ENCODE measurements around the gene HOMEZ. TPM values are rescaled to one million over a fixed set of nuclear protein-coding genes. Genes with fewer than 3 reads are reported as not detected.
"Not testable (repeated sequence)": the region's sequence is repeated elsewhere in the genome, so short reads cannot be mapped to it uniquely, and the experiment has no call there.

HOMEZ gene
- total RNA-seq, 1 experiment from 2014 or later: 4.7 TPM

DNA sequence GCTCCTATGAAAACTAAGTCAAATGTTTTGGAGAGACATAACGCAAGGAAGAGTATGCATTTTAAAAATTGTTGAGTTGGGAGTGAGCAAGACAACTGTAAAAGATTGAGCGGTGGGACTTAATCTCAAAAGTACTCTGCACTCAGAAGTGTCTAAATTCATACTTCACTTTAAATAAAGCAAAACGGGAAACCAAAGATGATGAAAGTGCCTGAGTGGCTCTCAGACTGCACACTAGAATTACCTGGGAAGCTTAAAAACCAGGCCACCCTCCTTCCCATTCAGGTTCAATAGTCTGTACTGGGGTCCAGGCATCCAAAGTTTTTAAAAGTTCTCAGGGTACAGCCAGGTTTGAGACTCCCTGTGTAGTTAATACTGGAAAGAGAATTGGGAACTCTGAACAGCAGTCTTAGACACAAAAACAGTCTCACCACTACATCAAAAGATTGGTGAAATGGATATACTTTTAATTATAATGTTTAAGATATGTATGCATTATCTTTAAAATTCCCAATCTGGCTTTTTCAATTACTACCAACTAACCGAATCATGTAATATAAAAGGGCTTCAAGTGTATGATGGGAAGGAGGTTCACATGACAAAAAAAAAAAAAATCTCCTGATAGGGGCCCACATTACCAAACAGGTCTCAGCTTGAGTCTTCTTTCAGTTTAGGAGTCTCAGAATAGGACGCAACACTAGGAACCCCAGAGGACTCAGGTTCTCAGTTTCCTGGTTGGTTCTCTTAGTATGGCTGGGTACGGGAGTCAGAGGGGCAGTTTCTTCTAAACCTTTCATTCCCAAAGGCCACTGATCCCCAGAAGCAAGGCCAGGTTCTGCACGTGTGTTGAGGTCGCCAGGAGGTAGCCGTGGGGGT lies 1.0 kb downstream of the HOMEZ start:
- DNase-seq (ENCODE audit: low spot score): no peak

DNA sequence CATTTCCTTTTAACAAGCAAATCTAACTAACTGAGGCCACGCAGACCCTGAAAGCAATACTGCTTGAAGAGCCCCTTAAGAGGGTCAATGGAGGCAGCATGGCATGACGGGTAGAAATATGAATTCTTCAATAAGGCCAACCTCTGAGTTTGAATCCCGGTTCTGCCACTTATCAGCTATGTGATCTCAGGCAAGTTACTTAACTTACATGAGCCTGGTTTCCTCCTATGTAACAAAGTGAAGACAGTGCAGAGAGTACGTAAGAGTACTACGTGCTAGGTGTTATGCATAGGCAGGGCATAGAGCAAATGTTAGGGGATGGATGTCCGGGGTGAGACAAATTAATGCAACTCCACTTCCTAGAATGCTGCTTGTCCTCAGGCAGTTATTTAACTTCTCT lies 4.7 kb downstream of the HOMEZ start:
- no peak for DNase-seq (ENCODE audit: low spot score)

DNA sequence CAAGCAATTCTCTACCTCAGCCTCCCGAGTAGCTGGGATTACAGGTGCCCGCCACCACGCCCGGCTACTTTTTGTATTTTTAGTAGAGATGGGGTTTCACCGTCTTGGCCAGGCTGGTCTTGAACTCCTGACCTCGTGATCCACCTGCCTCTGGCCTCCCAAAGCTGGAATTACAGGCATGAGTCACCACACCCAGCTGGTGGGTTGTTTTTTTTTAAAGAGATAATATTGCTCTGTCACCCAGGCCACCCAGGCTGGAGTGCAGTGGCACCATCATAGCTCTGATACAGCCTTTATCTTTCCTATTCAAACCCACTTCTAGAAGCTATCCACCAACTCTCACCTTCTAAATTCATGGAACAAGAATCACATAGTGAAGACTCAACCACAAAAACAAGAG lies 8.0 kb downstream of the HOMEZ start:
- DNase-seq (ENCODE audit: low spot score): not testable (repeated sequence)

DNA sequence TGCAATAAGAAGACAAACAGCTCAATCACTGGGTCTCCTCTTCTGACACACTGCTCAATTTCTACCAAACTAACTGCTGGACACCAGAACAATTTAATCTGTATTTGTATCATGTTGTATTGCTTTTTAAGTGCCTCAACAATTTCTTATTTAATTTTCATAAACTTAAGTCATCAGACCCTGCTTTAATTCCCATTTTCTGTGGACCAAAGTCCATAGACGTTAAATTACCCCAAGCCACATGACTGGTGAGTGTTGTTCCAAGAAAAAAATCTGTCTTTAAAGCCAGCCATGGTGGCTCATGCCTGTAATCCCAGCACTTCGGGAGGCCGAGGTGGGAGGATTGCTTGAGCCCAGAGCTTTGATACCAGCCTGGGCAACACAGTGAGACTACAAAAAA lies 8.7 kb downstream of the HOMEZ start:
- no peak for DNase-seq (ENCODE audit: low spot score)

DNA sequence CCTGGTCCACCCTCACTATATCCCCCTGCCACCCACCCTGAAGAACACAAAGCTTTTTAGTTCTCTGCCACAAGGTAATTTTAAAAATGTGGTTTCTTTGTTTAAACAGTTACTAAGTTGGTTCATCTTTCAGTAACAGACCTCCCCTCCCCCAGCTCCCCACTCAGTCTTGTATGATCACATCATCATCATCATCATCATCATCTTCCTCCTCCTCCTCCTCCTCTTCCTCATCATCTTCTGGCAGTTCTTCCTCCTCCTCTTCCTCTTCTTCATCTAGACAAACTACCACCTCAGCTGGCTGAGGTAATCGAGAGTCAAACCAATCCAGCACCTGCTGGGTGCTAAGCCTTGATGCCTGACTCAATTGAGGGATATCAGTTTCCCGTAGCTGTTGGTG lies 10.5 kb downstream of the HOMEZ start:
- DNase-seq (ENCODE audit: low spot score): no peak

DNA sequence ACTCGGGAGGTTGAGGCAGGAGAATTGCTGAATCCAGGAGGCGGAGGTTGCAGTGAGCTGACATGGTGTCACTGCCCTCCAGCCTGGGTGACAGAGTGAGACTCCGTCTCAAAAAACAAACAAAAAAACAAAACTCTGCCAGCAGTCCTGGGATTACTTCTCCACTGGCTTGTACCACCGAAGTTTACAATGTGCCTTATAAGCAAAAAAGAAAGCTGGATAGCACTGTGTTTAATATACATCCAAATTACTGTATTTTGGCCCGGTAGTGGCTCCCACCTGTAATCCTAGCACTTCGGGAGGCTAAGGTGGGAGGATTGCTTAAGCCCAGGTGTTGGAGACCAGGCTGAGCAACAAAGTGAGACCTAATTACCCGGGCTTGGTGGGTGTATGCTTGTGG lies 16.7 kb downstream of the HOMEZ start:
- DNase-seq (ENCODE audit: low spot score): no peak

DNA sequence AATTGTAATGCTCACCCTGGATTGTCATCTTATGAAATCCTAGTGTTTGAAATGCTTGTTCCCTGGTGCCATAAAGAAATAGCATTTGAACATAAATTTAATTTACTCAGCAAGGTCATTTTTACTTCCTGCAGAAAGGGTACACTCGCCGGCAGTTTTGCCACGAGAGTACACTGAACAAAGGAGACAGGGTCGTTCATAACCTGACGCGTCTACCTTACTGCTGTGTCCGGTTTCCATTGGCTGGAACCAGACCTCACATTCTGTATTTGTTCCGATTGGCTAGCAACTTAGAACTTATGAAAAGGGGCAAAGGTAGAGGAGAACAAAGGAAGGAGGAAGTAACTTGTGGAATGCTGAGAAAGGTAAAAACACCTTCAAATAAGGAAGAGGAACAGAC lies 25.1 kb downstream of the HOMEZ start:
- DNase-seq (ENCODE audit: low spot score): not testable (repeated sequence)

DNA sequence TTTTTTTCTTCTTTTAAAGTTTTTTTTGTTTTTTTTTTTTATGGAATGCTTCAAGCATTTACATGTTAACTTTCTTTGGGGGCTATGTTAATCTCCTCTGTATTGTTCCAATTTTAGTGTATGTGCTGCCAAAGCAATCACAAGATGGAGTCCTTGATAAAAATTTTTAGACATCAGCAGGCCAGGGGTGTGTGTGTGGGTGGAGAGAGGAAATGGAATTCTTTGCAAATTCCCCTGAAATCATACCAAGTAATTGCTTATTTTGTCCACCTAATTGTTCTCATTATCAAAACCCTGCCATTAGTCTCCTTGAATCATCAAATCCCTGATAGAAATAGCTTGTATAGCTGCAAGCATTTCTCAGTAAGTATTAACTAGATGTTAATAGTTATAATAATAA lies 26.5 kb downstream of the HOMEZ start:
- no peak for DNase-seq (ENCODE audit: low spot score)

DNA sequence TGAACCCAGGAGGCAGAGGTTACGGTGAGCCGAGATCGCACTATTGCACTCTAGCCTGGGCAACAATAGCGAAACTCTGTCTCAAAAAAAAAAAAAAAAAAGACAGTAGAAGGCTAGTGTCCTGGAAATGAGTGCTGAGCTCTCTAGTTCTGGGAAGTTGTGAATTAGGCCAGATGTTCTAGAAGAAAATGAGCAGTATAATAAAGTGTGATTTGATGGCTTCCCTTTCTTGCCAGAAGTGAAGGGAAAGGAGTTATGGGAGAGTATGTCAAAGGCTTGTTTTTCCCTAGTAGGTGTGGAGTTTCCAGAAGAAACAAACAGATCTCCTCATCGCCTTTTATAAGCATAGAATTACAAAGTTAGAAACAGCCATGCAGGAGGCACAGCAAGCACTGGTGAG lies 27.7 kb downstream of the HOMEZ start:
- DNase-seq (ENCODE audit: low spot score): no peak

DNA sequence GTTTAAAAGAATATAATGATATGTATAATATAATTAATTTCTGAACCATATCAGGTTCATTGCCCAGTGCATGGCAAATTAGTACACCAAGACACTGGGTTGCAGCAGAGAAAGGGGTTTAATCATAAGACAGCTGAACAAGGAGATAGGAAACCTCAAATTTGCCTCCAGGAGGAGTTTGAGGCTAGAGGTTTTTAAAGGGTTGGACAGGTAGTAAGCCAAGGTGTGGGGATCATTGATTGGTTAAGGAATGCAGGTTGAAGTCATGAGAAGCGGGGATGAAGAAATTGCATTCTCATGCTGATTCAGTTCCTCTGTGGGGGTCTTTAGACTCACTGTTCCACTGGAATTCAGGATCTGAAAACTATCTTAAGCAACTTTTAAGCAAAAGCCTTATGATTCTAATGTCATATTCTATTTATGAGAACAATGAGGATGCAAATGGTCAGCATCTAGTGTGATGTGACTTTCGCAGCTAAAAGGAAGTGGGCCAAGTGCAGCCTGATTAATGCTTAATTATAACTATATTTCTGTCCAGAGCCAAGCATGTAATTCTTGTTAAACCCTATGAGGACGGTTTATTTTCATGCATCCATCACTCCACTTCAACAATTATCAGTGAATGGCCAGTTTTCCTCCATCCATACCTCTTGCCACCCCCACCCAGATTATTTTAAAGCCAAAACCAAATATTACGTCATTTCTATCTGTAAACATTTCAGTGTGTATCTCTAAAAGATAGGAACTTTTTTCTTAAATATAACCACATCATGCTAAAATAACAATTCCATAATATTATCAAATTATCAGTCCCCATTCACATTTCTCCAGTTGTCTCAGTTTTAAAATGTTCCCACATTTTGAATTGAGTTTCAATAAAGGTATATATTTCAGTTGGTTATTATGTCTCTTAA lies 33.3 kb downstream of the HOMEZ start:
- no peak for DNase-seq (ENCODE audit: low spot score)

DNA sequence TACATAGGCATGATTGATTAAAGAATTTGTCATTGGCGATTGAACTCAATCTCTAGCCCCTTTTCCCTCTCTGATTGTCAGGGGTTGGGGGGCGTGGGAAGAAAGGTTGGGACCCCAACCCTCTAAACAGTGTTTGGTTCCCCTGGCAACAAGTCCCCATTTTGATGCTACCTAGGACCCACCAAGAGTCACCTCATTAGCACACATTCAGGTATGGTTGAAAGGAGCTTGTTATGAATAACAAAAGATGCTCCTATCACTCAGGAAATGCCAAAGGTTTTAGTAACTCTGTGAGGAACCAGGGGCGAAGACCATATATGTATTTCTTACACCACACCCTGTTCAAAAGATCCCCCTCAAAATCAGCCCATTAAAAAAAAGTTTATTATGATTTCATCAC lies 33.9 kb downstream of the HOMEZ start:
- no peak for DNase-seq (ENCODE audit: low spot score)

DNA sequence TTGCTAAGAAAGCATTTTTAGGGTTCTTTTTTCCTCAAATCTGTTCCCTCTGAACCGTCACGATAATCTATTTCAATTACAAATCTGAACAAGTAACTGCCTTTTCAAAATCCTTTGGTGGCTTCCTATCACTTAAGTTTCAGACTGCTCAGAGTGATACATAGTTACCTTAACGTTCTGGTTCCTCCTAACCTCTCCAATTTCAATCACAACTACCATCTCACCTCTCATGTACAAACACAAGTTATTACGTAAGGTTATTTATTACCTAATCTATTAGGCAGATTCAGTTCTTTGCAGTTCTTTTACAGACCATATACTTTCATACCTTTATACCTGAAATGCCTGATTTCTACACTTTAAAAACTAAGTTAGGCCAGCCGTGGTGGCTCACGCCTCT lies 36.1 kb downstream of the HOMEZ start:
- DNase-seq (ENCODE audit: low spot score): no peak

DNA sequence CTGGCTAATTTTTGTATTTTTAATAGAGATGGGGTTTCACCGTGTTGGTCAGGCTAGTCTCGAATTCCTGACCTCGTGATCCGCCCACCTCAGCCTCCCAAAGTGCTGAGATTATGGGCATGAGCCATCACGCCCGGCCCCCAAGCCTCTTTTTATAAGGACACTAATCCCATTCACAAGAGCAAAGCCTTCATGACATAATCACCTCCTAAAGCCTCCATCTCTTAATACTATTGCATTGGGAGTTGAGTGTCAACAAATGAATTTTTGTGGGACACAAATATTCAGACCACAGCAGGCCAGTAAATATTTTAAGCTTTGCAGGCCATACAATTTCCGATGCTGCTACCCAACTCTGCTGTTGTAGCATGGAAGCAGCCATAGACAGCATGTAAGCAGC lies 37.3 kb downstream of the HOMEZ start:
- DNase-seq (ENCODE audit: low spot score): no peak

DNA sequence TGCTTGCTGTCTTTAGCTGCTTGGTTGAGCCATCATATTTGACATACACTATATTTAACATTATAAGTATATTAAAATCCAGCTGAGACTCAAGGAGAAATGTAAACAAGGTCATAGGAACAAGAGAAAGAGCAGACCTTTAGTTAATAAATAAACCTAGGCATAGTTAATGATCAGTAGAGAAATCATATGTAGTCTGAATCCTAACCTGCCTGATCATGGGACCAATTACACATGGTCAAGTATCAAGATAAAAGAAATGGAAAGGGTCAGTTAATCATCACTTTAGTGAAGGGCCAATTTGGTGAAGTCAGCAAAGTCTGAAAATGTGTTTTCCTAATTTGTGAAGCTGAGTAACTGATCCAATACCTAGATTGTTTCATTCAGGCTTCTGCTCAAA lies 40.6 kb downstream of the HOMEZ start:
- no peak for DNase-seq (ENCODE audit: low spot score)

DNA sequence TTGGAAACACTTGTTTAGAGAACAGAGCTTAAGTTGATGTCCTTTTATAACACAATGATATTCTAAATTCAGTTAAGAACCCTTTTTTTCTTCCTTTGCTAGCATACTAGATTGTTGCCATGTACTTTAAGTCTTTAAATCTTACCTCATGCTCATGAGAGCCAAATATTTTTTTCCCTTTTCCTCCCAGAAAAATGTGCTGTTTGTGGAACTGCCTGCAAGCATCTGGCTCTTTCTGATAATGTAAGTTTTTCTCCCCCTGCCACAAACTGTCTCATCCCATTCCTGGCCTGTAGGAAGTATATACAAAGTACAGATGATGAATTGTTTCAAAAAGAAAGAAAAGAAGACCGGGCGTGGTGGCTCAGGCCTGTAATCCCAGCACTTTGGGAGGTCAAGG lies 42.9 kb downstream of the HOMEZ start:
- DNase-seq (ENCODE audit: low spot score): no peak

DNA sequence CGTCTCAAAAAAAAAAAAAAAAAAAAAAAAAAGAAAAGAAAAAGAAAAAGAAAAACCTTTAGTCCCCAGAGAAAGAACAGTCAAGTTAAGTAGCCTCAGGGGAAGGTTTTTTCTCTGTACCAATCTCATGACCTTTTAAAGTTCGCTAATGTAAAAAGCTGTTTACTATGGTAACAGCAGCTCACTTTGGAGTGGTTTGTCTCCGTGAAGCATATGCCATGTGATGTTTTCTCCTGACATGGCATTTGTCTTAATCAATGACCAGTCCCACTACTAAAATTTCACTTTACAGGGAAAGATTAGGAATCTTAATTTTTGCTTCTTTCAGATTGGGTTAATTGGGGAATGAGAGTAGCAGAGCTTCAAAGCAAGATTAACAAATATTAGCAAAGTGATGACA lies 43.9 kb downstream of the HOMEZ start:
- no peak for DNase-seq (ENCODE audit: low spot score)

DNA sequence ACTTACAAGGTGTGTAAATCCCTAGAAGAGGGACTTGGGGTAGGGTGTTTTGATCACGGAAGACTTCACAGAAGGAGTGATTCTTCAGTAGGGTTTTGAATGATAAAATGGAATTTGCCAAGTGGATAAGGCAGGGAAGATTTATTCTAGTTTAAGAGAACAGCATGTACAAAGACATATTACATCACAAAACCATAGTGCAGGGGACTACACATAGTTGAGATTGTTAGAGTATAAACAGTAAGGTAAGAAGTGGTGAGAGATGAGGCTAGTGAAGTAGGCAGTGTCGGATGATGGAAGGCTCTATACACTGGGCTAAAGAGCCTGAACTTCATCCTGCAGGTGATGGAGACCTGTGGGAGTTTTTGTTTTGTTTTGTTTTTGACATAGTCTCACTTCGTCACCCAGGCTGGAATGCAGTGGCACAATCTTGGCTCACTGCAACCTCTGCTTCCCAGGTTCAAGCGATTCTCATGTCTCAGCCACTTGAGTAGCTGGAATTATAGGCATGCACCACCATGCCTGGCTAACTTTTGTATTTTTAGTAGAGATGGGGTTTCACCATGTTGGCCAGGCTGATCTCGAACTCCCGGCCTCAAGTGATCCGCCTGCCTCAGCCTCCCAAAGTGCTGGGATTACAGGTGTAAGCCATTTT lies 44.7 kb downstream of the HOMEZ start:
- not testable (repeated sequence) for DNase-seq (ENCODE audit: low spot score)

DNA sequence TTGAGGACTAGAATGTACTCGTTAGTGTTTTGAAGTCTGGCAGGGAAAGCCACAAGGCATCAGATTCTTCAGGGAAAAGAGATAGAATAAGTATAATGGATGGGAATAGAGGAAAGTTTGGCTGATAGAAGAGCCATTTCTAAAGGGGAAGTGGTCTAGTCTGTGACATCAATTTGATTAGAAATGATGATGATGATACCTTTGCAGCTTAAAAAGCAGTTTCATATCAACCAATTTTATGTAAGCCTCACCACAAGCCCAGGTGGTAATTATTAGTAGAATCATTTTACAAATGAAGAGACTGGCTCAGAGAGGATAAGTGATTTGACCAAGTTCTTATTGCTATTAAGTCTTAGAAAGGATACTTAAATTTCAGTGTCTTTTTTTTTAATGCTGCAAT lies 45.3 kb downstream of the HOMEZ start:
- DNase-seq (ENCODE audit: low spot score): no peak

DNA sequence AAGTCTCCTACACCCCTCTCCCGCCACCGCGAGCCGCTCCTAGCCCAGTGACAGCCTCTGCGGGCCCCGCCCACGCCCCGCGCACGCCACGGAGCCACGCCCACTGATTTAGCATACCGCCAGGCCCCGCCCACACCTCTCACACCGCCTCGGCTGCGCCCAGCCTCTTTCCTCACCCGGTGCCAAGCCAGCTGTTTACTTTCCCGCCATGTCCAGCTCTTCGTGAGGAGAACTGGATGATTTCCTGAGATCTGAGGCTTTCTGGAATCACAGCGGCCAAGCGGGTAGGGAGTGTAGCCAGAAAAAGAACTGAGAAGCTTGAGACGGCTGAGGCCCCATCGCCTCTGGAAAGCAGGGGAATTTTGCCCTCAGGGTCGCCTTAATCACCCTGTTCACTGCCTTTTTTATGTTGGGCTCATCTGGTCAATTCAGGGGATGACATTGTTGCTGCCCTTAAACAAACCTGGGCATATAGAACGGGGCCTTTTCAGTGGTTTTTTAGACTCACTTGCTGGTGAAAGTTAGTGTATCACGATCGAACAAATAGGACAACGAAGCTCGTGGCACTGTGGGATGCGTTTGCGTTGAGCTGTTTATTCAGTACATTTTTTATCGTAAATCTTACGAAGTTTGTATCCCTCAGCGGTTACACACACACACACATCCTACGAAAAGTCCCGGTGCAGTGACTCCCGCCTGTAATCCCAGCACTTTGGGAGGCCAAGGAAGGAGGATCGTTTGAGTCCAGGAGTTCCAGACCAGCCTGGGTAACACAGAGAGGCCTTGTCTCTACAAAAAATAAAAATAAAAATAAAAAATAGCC lies 47.9 kb downstream of the HOMEZ start, which contains the start of gene RNF212B:
Gene RNF212B (plus strand): TSS at position 165 of the 823 bp plus-strand sequence. CDS start 2,410 bp downstream, outside the sequence.
- peak; percentile 52 for DNase-seq (ENCODE audit: low spot score)

DNA sequence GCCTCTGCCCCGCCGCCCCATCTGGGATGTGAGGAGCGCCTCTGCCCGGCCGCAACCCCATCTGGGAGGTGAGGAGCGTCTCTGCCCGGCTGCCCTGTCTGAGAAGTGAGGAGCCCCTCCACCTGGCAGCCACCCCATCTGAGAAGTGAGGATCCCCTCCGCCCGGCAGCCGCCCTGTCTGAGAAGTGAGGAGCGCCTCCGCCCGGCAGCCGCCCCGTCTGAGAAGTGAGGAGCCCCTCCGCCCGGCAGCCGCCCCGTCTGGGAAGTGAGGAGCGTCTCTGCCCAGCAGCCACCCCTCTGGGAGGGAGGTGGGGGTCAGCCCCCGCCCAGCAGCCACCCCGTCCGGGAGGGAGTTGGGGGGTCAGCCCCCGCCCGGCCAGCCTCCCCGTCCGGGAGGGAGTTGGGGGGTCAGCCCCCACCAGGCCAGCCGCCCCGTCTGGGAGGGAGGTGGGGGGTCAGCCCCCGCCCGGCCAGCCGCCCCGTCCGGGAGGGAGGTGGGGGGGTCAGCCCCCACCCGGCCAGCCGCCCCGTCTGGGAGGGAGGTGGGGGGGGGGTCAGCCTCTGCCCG lies 53.6 kb downstream of the HOMEZ start:
- DNase-seq (ENCODE audit: low spot score): not testable (repeated sequence)

DNA sequence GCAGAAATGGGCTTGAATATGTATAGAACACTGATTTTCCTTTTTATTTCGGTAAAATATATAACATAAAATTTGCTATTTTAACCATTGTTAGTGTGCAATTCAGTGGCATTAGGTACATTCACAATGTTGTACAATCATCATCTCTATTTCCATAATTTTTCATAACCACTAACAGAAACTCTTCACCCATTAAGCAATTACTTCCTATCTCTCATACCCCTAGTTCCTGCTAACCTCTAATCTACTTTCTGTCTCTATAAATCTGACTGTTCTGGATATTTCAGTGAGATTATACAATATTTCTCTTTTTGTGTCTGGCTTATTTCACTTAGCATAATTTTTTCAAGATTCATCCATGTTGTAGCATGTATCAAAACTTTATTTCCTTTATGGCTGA lies 57.1 kb downstream of the HOMEZ start:
- no peak for DNase-seq (ENCODE audit: low spot score)

Measured in A172 (cell line).